Cerebellar nuclear complex (tissue), 1 donor: Measurements from ENCODE around the gene ALDH1A1.

Experiments used
- DNase-seq, 2 experiments: peaks; one replicate each; lab custom pipeline; 2025; lab: John Stamatoyannopoulos, UW

The ALDH1A1 gene

GRCh38 chr9:72952914-72953313 lies at the start of gene ALDH1A1:
TSS of gene ALDH1A1 (minus strand) at chr9:72953053. CDS start at chr9:72953000, 53 bp downstream.
- no peak for DNase-seq

DNA sequence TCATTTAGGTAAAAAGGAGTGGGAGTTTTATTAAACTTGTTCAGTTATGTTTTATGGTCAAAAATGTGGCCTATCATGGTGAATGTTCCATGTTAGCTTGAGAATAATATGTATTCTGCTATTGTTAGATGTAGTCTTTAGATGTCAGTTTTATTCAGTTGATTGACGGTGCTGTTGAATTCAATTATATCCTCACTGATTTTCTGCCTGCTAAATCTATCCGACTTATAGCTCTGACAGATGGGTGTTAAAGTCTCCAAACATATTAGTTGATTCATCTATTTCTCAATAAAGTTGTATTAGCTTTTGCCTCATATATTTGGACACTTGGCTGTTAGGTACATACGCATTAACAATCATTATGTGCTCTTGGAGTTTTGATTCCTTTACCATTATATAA lies 49.0 kb upstream of the ALDH1A1 start:
- DNase-seq = no peak

- no peak for DNase-seq
Measured at GRCh38 chr9:72998363-72998762, 45.5 kb upstream of the ALDH1A1 start.

DNA sequence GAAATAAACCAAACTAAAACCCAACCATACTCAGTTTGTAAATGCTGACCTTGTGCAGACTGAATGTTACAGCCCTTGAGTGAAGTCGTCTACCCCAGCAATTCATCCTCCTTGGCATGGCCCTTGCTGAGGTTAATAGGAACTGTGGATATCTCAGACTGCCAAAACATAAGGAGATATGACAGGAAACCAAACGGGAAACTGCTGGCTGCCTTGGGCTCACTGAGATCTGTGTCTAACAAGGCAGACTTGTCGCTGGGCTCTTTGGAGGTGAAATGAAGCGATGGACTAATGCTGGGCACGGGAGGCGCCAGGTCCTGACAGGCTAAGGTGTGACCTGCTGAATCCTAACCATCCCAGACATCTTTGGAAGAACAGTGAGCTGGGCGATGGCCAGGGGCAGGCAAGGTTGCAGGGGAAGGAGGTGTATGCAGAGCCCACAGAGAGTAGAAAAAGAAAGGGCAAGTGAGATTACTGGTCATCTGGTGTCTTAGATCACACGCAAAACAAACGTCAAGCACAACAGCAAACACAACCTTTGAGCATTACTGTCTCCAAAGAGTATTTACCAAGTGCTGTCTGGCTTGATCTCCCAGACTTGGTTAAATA lies 44.6 kb upstream of the ALDH1A1 start:
- DNase-seq = no peak

GRCh38 chr9:72996684-72997314 lies 43.9 kb upstream of the ALDH1A1 start:
- no peak for DNase-seq

GRCh38 chr9:72996114-72996513 lies 43.3 kb upstream of the ALDH1A1 start:
- no peak for DNase-seq

DNA sequence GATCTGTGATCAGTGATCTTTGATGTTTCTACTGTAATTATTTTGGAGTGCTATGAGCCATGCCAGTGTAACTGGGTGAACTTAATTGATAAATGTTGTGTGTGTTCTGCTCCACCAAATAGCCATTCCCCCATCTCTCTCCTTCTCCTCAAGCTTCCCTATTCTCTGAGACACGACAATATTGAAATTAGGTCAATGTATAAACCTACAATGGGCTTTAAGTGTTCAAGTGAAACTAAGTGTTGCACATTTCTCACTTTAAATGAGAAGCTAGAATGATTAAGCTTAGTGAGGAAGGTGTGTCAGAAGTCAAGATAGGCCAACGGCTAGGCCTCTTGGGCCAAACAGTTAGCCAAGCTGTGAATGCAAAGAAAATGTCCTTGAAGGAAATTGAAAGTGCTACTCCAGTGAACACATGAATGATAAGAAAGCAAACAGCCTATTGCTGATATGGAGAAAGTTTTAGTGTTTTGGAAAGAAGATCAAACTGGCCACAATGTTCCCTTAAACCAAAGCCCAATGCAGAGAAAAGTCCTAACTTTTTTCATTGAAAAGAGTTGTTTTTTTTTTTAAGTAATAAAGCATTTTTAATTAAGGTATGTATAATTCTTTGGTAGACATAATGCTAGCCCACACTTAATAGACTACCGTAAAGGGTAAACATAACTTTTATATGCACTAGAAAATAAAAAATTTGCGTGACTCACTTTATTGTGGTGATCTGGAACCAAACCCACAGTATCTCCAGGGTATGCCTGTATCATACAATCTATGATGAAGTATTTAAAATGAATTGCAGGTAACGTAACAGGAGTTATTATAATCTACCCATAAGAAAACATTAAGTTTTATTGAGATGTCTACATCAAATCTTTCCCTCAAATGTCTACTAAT lies 42.5 kb upstream of the ALDH1A1 start:
- no peak for DNase-seq

DNA sequence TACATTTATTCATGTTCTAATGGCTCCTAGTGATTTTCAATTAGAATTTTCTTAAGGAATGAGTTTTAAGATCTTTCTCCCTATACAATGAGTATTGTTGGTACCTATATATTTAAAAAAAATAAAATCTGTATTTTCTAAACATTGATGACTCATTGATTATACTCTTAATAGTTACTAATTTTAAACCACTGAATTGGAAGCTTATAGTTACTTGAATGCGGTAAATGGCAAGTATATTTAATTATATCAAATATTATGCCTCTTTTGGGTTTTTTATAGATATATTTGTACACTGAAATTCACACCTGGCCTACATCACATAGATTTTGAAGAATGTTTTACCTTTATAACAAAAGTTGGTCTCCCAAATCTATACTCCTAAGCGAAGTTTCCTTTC lies 38.9 kb upstream of the ALDH1A1 start:
- DNase-seq = no peak

- DNase-seq = no peak
Measured at GRCh38 chr9:72990397-72991182, 37.7 kb upstream of the ALDH1A1 start.

DNA sequence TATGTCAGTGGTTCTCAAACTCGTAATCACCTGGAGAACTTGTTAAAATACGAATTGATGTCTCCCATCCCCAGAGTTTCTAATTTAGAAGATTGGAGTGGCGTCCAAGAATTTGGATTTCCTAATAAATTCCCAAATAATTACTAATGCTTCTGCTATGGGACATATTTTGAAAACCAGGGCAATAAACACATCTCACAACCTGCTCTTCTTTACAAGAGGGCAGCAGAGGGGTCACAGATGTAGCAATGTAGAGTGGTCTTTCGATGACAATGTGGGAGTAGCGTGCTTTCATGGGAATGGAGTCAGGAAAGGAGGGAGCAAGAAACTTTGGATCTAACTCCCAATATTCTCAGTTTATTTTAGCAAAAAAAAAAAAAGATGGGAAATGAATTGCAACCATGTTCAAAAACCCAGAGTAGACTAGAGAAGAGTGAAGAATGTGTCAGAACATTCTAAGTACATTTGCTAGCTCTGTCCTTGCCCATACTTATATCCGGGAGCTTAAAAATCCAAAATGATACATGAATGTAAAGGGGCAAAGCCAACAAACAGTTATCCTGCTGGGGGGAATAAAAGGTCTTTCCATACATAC lies 33.8 kb upstream of the ALDH1A1 start:
- DNase-seq = no peak

DNA sequence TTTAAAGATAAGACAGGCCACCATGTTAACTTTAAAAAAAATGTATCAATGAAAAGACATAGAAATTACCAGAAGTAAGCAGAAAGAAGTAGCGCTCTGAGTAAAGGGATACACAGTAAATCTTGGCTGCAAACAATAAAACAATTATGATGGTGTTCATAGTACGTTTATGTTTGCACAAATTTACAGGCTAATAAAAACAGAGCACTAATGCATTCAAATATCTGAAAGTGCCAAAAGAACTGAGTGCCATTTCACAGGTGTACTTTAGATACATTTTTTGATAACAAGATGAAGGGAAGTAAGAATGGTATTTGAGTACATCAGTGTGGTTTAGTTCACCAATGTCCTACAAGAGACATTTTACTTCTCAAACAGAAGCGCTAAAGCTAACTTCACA lies 32.9 kb upstream of the ALDH1A1 start:
- no peak for DNase-seq

GRCh38 chr9:72984991-72985390 lies 32.1 kb upstream of the ALDH1A1 start:
- DNase-seq = no peak

GRCh38 chr9:72984226-72984947 lies 31.5 kb upstream of the ALDH1A1 start:
- no peak for DNase-seq

- no peak for DNase-seq
Measured at GRCh38 chr9:72983512-72984225, 30.8 kb upstream of the ALDH1A1 start.

DNA sequence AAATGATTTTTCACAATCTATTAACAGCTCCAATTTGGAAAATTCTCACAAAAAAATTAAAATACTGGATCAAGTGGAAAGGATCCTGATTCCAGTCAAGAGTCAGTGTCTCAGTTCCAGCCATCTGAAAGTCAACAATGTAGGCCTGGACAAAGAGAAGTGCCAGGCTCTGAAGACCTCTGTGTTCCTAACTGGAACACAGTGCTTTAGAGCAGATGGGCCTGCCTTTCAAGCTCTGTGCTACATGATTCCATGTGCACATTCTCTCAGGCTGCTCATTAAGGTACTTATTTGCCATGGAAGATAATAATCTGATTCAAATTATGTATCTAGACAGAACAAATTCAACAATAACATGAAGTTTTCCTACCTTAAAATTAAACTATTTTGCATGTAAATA lies 30.2 kb upstream of the ALDH1A1 start:
- DNase-seq = no peak

DNA sequence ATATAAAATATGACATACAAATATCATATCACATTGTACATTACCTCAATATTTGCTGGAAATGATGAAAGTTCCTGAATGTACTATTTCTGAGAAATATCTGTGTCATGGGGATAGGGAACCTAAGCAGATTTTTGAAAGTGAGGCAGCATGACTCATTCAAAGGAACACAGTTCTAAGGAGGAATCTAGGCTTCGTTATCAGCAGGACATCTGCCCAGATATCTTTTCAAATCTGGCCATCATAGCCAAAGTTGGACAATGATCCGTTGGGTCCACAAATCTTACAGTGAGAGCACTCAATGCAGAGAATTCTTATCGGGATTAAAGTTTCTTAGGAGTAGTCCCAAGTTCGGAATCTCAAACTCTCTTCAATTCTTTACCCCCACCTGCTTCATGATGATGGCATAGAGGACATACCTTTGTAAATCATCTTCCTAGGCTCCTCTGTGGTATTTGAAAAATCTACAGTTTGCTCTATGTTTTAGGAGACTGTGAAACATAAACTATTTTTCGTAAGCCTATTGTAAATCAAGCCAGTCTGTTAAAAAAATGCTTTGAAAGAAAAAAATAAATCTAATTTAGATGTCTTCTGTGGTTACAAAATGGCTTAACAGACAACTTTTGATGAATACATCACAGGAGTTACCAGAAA lies 29.4 kb upstream of the ALDH1A1 start:
- no peak for DNase-seq

DNA sequence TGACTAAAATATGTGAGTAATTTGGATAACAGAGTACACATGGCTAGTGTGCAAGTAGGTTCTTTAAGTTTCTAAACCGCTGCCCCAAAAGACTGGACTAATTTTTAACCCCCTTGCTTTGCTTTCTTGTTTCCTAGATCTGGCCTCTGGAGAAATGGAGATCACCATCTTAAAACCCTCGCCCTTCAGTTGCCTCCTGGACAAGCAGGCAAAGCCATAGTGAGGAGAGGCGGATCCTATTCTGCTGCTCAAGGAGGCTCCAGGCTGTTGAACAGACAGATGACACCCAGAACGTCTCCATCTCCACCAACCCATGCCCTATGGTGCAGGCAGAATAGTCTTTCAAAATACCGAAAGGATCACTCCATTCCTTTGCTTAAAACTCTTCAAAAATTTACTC lies 28.6 kb upstream of the ALDH1A1 start:
- no peak for DNase-seq

- DNase-seq = no peak
Measured at GRCh38 chr9:72980600-72981265, 27.9 kb upstream of the ALDH1A1 start.

DNA sequence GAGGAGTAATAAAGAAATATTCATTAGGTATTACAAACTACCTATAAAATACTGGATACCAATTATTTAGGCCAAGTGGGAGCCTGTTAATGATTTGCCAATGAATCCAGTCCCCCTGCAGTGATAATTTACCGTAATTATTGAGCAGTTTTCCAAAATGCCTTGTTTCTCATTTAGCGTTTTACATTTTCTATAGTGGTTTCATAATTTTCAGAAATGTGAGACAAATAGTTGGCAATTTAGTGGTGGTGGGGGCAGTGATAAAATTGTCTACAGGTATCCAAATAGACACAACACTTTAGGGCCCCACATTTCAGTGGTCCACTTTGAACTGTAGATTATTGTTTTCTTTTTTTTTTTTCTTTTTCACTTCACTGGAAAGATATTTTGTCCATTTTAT lies 27.3 kb upstream of the ALDH1A1 start:
- no peak for DNase-seq
